ENCODE results near the gene APOO.

APOO gene

GRCh38 chrX:23784470-23785331, 123.0 kb downstream of the APOO start:
- no peak for DNase-seq (ENCODE audit: low read depth)

DNA sequence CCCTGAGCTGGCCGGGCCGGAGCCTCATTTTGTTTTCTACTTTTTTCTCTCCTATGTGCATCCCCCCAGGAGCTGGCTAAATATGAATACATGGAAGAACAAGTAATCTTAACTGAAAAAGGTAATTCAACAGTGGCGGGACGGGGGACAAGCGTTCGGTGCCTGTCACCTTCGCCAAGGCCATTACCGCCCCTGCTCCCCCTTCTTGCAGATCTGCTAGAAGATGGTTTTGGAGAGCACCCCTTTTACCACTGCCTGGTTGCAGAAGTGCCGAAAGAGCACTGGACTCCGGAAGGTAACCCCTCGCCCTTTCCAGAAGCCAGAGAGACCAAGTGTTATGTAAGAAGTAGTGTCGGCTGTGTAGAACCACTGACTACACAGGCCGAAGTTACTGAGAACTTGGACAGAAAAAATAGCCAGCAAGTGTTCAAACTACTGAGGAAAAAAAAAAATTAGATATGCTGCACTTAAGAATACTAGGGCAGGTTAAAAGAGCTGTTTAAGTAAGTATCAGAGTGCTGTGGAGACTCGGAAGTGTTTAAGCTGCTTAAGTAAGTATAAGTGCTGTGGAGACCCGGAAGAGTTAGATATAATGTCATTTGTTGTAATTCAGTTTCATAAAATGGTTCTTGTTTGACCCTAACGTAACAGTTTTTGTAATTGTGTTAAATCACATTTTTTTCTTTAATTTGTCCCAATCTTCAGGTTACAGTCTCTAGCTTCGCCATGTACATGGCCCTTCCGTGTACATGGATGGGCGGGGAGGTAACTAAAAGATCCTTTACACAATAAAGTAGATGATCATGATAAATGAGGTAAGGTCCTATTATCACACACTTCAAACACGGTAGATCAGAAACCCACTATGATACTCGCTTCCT, 123.9 kb downstream of the APOO start:
- DNase-seq (ENCODE audit: low read depth) = no peak
